Measurements from ENCODE around the gene DNAH2. TPM values are rescaled to one million over a fixed set of nuclear protein-coding genes. Genes with fewer than 3 reads are reported as not detected.
A peak's percentile ranks its signal among the peaks of the same experiment; 100 is the strongest.

Gene DNAH2
- total RNA-seq: not detected
- not detected for polyA plus RNA-seq

- peaks cover 5 to 26% (median 20%) of the 10 kb centered on the region in 4 donors for H3K4me1 Mint-ChIP-seq
- peak within 1 kb of the TSS in 1 of 2 donors; percentile 41 for H3K4me3 ChIP-seq (ENCODE audit: low read length in 2 of 2)
These were observed at the start of gene DNAH2 for GRCh38 chr17:7716901-7717755. Gene DNAH2 (plus strand): TSS chr17:7717744. CDS start chr17:7719735, 1,991 bp downstream.

DNA sequence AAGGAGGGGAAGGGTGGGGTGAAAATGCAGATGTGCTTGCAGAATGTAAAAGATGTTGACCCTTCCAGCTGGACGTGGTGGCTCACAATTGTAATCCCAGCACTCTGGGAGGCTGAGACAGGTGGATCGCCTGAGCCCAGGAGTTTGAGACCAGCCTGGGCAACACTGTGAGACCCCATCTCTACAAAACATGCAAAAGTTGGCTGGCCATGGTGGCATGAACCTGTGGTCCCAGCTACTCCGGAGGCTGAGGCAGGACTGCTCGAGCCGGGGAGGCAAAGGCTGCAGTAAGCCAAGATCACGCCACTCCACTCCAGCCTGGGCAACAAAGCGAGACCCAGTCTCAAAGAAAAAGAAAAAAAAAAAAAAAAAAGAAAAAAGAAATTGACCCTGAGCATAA is 49.1 kb upstream of the DNAH2 start:
- H3K36me3 Mint-ChIP-seq: peaks cover 33 to 50% of the 10 kb centered on the region in 2 donors
- H3K27ac Mint-ChIP-seq: no peak overlapping the region
- H3K4me1 ChIP-seq (ENCODE audit: insufficient read depth, low read length): no peaks in the 10 kb centered on the region
- H3K4me1 Mint-ChIP-seq: no peaks in the 10 kb centered on the region
- peaks cover 1 to 4% of the 10 kb centered on the region in 2 donors for H3K9me3 ChIP-seq (ENCODE audit: control insufficient read depth in 1 of 2, low read length in 2 of 2)
- no peak for DNase-seq
- H3K4me3 ChIP-seq (ENCODE audit: low read length in 2 of 2): no peak overlapping the region
- H3K27me3 Mint-ChIP-seq: no peaks in the 10 kb centered on the region
- peaks cover 0 to 5% (median 3%) of the 10 kb centered on the region in 8 donors for H3K9me3 Mint-ChIP-seq
- no peaks in the 10 kb centered on the region for H3K27me3 ChIP-seq (ENCODE audit: insufficient read depth, low read length)
- H3K4me3 Mint-ChIP-seq: no peak overlapping the region
- POLR2A ChIA-PET (ENCODE audit: partially characterized antibody): no interaction called here
- peaks cover 25% of the 10 kb centered on the region for H3K36me3 ChIP-seq (ENCODE audit: insufficient read depth, low read length)
- CTCF ChIA-PET (ENCODE audit: partially characterized antibody): interaction anchor here (2.5 kb wide), 1 partner anchor 19 kb away, joined by 6 read pairs; the partner anchor contains the start of genes TP53 and WRAP53
- intact Hi-C loops (cut with micrococcal nuclease): no loop called here
- no peak overlapping the region for H3K27ac ChIP-seq (ENCODE audit: low read depth, low read length)

More at GRCh38 chr17:7716901-7717755, at the start of gene DNAH2:
- intact Hi-C loops (cut with micrococcal nuclease): no loop called here
- no peak within 1 kb of the TSS for H3K27ac Mint-ChIP-seq
- Histone ChIP-seq H3K36me3 (ENCODE audit: insufficient read depth, low read length) (no peaks in the 10 kb centered on the region), H3K9me3 (ENCODE audit: control insufficient read depth in 1 of 2, low read length in 2 of 2) (no peaks in the 10 kb centered on the region), H3K27me3 (ENCODE audit: insufficient read depth, low read length) (peaks cover 28% of the 10 kb centered on the region), H3K27ac (ENCODE audit: low read depth, low read length) (no peak within 1 kb of the TSS), H3K4me1 (ENCODE audit: insufficient read depth, low read length) (peaks cover 21% of the 10 kb centered on the region)
- DNase-seq: no peak
- H3K4me3 Mint-ChIP-seq: peak within 1 kb of the TSS; percentile 55 to 86 (median 68)
- POLR2A ChIA-PET (ENCODE audit: partially characterized antibody): no interaction called here
- H3K36me3 Mint-ChIP-seq: peaks cover 0 to 7% of the 10 kb centered on the region in 2 donors
- H3K27me3 Mint-ChIP-seq: peaks cover 56 to 73% of the 10 kb centered on the region in 2 donors
- CTCF ChIA-PET (ENCODE audit: partially characterized antibody): interaction anchor here (1.0 to 1.2 kb wide), 2 partner anchors 84 to 377 kb away, joined by 3 to 4 read pairs; no protein-coding TSS in a partner anchor
- no peaks in the 10 kb centered on the region for H3K9me3 Mint-ChIP-seq

GRCh38 chr17:7673239-7673638 is 44.3 kb upstream of the DNAH2 start:
- Histone ChIP-seq H3K4me1 (ENCODE audit: insufficient read depth, low read length) (no peaks in the 10 kb centered on the region), H3K27me3 (ENCODE audit: insufficient read depth, low read length) (no peaks in the 10 kb centered on the region), H3K9me3 (ENCODE audit: control insufficient read depth in 1 of 2, low read length in 2 of 2) (peaks cover 6 to 7% of the 10 kb centered on the region in 2 donors), H3K4me3 (ENCODE audit: low read length in 2 of 2) (no peak overlapping the region), H3K36me3 (ENCODE audit: insufficient read depth, low read length) (peaks cover 45% of the 10 kb centered on the region), H3K27ac (ENCODE audit: low read depth, low read length) (no peak overlapping the region)
- H3K4me3 Mint-ChIP-seq: no peak overlapping the region
- peaks cover 5 to 7% (median 6%) of the 10 kb centered on the region in 4 donors for H3K4me1 Mint-ChIP-seq
- DNase-seq: no peak
- peaks cover 0 to 11% (median 6%) of the 10 kb centered on the region in 8 donors for H3K9me3 Mint-ChIP-seq
- no peak overlapping the region for H3K27ac Mint-ChIP-seq
- intact Hi-C loops (cut with micrococcal nuclease): no loop called here
- CTCF ChIA-PET (ENCODE audit: partially characterized antibody): interaction anchor here (0.8 to 1.9 kb wide), 5 partner anchors 10 to 46 kb away, joined by 3 to 13 read pairs (median 3); partner anchors contain the start of genes ATP1B2, SAT2 and TP53
- H3K27me3 Mint-ChIP-seq: no peaks in the 10 kb centered on the region
- POLR2A ChIA-PET (ENCODE audit: partially characterized antibody): interaction anchor here (4.6 kb wide), 1 partner anchor 14 kb away, joined by 47 read pairs; the partner anchor contains the start of genes TP53 and WRAP53
- peaks cover 60 to 67% of the 10 kb centered on the region in 2 donors for H3K36me3 Mint-ChIP-seq

- intact Hi-C loops (cut with micrococcal nuclease): no loop called here
- no peaks in the 10 kb centered on the region for H3K27me3 ChIP-seq (ENCODE audit: insufficient read depth, low read length)
- peaks cover 6 to 7% of the 10 kb centered on the region in 2 donors for H3K9me3 ChIP-seq (ENCODE audit: control insufficient read depth in 1 of 2, low read length in 2 of 2)
- Mint-ChIP-seq H3K36me3 (peaks cover 54 to 57% of the 10 kb centered on the region in 2 donors), H3K4me3 (no peak overlapping the region), H3K9me3 (peaks cover 0 to 11% (median 6%) of the 10 kb centered on the region in 8 donors), H3K27me3 (no peaks in the 10 kb centered on the region), H3K27ac (peak overlapping the region in 2 of 7 donors; percentile 17 to 74), H3K4me1 (peaks cover 5 to 12% (median 8%) of the 10 kb centered on the region in 4 donors)
- ChIA-PET POLR2A (ENCODE audit: partially characterized antibody) (interaction anchor here (1.0 to 4.6 kb wide), 2 partner anchors 12 to 359 kb away, joined by 3 to 47 read pairs; partner anchors contain the start of genes TP53 and WRAP53), CTCF (ENCODE audit: partially characterized antibody) (interaction anchor here (0.7 to 2.0 kb wide), 2 partner anchors 13 to 125 kb away, joined by 3 to 6 read pairs; partner anchors contain the start of genes TP53 and WRAP53)
- no peak overlapping the region for H3K4me3 ChIP-seq (ENCODE audit: low read length in 2 of 2)
- DNase-seq: no peak
- peaks cover 34% of the 10 kb centered on the region for H3K36me3 ChIP-seq (ENCODE audit: insufficient read depth, low read length)
- H3K27ac ChIP-seq (ENCODE audit: low read depth, low read length): no peak overlapping the region
- H3K4me1 ChIP-seq (ENCODE audit: insufficient read depth, low read length): no peaks in the 10 kb centered on the region
These were observed 42.6 kb upstream of the DNAH2 start for GRCh38 chr17:7674934-7675333.

- no peak overlapping the region for H3K4me3 ChIP-seq (ENCODE audit: low read length in 2 of 2)
- peaks cover 5 to 14% (median 9%) of the 10 kb centered on the region in 4 donors for H3K4me1 Mint-ChIP-seq
- H3K27ac ChIP-seq (ENCODE audit: low read depth, low read length): no peak overlapping the region
- peaks cover 27% of the 10 kb centered on the region for H3K36me3 ChIP-seq (ENCODE audit: insufficient read depth, low read length)
- H3K9me3 ChIP-seq (ENCODE audit: control insufficient read depth in 1 of 2, low read length in 2 of 2): peaks cover 6 to 7% of the 10 kb centered on the region in 2 donors
- ChIA-PET POLR2A (ENCODE audit: partially characterized antibody) (interaction anchor here (2.2 kb wide), 1 partner anchor 10 kb away, joined by 9 read pairs; the partner anchor contains the start of gene TP53), CTCF (ENCODE audit: partially characterized antibody) (interaction anchor here (2.0 kb wide), 1 partner anchor 10 kb away, joined by 8 read pairs; the partner anchor contains the start of gene TP53)
- peaks cover 44 to 46% of the 10 kb centered on the region in 2 donors for H3K36me3 Mint-ChIP-seq
- no peaks in the 10 kb centered on the region for H3K4me1 ChIP-seq (ENCODE audit: insufficient read depth, low read length)
- no peak overlapping the region for H3K27ac Mint-ChIP-seq
- H3K27me3 Mint-ChIP-seq: no peaks in the 10 kb centered on the region
- H3K9me3 Mint-ChIP-seq: peaks cover 0 to 11% (median 6%) of the 10 kb centered on the region in 8 donors
- H3K27me3 ChIP-seq (ENCODE audit: insufficient read depth, low read length): no peaks in the 10 kb centered on the region
- H3K4me3 Mint-ChIP-seq: no peak overlapping the region
- intact Hi-C loops (cut with micrococcal nuclease): no loop called here
- DNase-seq: no peak
These were observed 41.0 kb upstream of the DNAH2 start for GRCh38 chr17:7676533-7676932.

DNA sequence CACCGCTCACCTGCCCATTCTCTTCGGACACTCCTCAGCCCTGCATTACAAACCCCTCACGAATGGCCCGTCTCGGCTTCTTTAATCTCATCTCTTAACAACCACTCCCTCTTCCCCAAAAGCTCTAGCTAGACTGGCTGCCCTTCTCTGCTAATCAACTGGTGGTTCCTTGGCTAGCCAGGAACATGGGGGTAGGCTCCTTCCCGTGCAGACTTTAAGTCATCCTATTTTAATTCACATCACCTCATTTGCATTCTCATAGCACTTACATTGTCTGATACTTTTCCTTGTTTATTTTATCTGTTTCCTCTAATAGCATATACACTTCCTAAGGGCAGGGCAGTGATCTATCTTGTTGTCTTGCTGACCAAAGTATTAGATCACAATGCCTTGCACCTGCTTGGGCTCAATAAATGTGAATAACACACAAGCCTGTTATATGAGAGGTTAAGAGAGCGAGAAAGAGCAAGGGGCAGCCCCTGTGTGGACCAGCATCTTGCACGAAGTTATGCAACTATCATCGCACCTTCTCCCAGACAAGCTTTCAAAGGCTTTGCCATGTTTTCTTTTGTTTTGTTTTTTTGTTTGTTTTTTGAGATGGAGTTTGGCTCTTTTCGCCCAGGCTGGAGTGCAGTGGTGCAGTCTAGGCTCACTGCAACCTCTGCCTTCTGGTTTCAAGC is 40.0 kb upstream of the DNAH2 start:
- Histone ChIP-seq H3K4me1 (ENCODE audit: insufficient read depth, low read length) (no peaks in the 10 kb centered on the region), H3K9me3 (ENCODE audit: control insufficient read depth in 1 of 2, low read length in 2 of 2) (peaks cover 6 to 7% of the 10 kb centered on the region in 2 donors), H3K4me3 (ENCODE audit: low read length in 2 of 2) (no peak overlapping the region), H3K27me3 (ENCODE audit: insufficient read depth, low read length) (no peaks in the 10 kb centered on the region), H3K27ac (ENCODE audit: low read depth, low read length) (no peak overlapping the region), H3K36me3 (ENCODE audit: insufficient read depth, low read length) (peaks cover 27% of the 10 kb centered on the region)
- H3K4me1 Mint-ChIP-seq: peaks cover 7 to 18% (median 10%) of the 10 kb centered on the region in 4 donors
- H3K4me3 Mint-ChIP-seq: no peak overlapping the region
- no peaks in the 10 kb centered on the region for H3K27me3 Mint-ChIP-seq
- peaks cover 40 to 42% of the 10 kb centered on the region in 2 donors for H3K36me3 Mint-ChIP-seq
- ChIA-PET POLR2A (ENCODE audit: partially characterized antibody) (interaction anchor here (2.2 kb wide), 1 partner anchor 9 kb away, joined by 9 read pairs; the partner anchor contains the start of gene TP53), CTCF (ENCODE audit: partially characterized antibody) (interaction anchor here (2.0 kb wide), 1 partner anchor 9 kb away, joined by 8 read pairs; the partner anchor contains the start of gene TP53)
- peaks cover 0 to 11% (median 6%) of the 10 kb centered on the region in 8 donors for H3K9me3 Mint-ChIP-seq
- peak overlapping the region in 3 of 7 donors; percentile 5 to 54 (median 12) for H3K27ac Mint-ChIP-seq
- no peak for DNase-seq
- intact Hi-C loops (cut with micrococcal nuclease): no loop called here
